CD4-positive, alpha-beta T cell treated with Interferon gamma for 1 hour (primary cell): ENCODE measurements around the gene UBXN11.
"Not testable (repeated sequence)": the region's sequence is repeated elsewhere in the genome, so short reads cannot be mapped to it uniquely, and the experiment has no call there.

Experiments
- DNase-seq: peaks from one replicate; pipeline ENCODE4 v3.0.0-alpha.2; 2020

UBXN11 gene

GRCh38 chr1:26300578-26301275, 5.7 kb downstream of the UBXN11 start:
- no peak for DNase-seq

- DNase-seq, result no peak
Observed at GRCh38 chr1:26297791-26298124, 8.7 kb downstream of the UBXN11 start.

GRCh38 chr1:26297057-26297790, 9.2 kb downstream of the UBXN11 start:
- DNase-seq, result no peak

GRCh38 chr1:26296340-26297056, 9.9 kb downstream of the UBXN11 start:
- no peak for DNase-seq

GRCh38 chr1:26295194-26296138, 11.0 kb downstream of the UBXN11 start:
- no peak for DNase-seq

- no peak for DNase-seq
Observed at GRCh38 chr1:26293911-26294463, 12.4 kb downstream of the UBXN11 start.

- not testable (repeated sequence) for DNase-seq
Observed at GRCh38 chr1:26292735-26293134, 13.7 kb downstream of the UBXN11 start.

- DNase-seq, result no peak
Observed at GRCh38 chr1:26291939-26292338, 14.5 kb downstream of the UBXN11 start.

GRCh38 chr1:26291433-26291832, 15.0 kb downstream of the UBXN11 start:
- DNase-seq, result no peak

GRCh38 chr1:26290882-26291261, 15.6 kb downstream of the UBXN11 start:
- no peak for DNase-seq

- peak; percentile 55 for DNase-seq
Observed at GRCh38 chr1:26290122-26290881, 16.1 kb downstream of the UBXN11 start.

GRCh38 chr1:26289158-26290059, 17.0 kb downstream of the UBXN11 start:
- DNase-seq, result peak; percentile 82

- peak; percentile 47 for DNase-seq
Observed at GRCh38 chr1:26288311-26288941, 18.0 kb downstream of the UBXN11 start.

- DNase-seq, result no peak
Observed at GRCh38 chr1:26287811-26288210, 18.6 kb downstream of the UBXN11 start.

GRCh38 chr1:26287033-26287711, 19.3 kb downstream of the UBXN11 start:
- peak; percentile 73 for DNase-seq

- DNase-seq, result no peak
Observed at GRCh38 chr1:26286064-26286416, 20.4 kb downstream of the UBXN11 start.

GRCh38 chr1:26285366-26286063, 20.9 kb downstream of the UBXN11 start:
- DNase-seq, result peak; percentile 31

- peak; percentile 91 for DNase-seq
Observed at GRCh38 chr1:26284597-26285347, 21.7 kb downstream of the UBXN11 start.
